ENCODE results near the gene LHX8.

GRCh38 chr1:75166821-75167220 is 32.6 kb downstream of the LHX8 start:
- TF ChIP-seq, protein P1, sequence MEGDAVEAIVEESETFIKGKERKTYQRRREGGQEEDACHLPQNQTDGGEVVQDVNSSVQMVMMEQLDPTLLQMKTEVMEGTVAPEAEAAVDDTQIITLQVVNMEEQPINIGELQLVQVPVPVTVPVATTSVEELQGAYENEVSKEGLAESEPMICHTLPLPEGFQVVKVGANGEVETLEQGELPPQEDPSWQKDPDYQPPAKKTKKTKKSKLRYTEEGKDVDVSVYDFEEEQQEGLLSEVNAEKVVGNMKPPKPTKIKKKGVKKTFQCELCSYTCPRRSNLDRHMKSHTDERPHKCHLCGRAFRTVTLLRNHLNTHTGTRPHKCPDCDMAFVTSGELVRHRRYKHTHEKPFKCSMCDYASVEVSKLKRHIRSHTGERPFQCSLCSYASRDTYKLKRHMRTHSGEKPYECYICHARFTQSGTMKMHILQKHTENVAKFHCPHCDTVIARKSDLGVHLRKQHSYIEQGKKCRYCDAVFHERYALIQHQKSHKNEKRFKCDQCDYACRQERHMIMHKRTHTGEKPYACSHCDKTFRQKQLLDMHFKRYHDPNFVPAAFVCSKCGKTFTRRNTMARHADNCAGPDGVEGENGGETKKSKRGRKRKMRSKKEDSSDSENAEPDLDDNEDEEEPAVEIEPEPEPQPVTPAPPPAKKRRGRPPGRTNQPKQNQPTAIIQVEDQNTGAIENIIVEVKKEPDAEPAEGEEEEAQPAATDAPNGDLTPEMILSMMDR (conservative IDR thresholded peaks at IDR 0.05 in 1 of 2, IDR thresholded peaks at IDR 0.05 in 1 of 2; ENCODE audit: low read depth in 1 of 2, low read length in 2 of 2) = no peak
- TF ChIP-seq EZH2 (IDR thresholded peaks at IDR 0.05; ENCODE audit: low read length, missing control alignments) = no peak
